Fibroblast of skin of left quadriceps (primary cell): ENCODE data around the gene SDK2.

Experiments
- DNase-seq, 2 experiments: peaks; one replicate each; pipeline ENCODE4 v3.0.0-alpha.2; 2013; ENCODE audit warnings: low read depth in 2 of 2

The SDK2 gene

GRCh38 chr17:73533781-73534180 lies 110.5 kb downstream of the SDK2 start:
- DNase-seq: no peak

- DNase-seq: no peak
Measured at GRCh38 chr17:73533127-73533526, 111.1 kb downstream of the SDK2 start.

- no peak for DNase-seq
Measured at GRCh38 chr17:73532421-73532901, 111.8 kb downstream of the SDK2 start.

- DNase-seq: no peak
Measured at GRCh38 chr17:73531158-73531557, 113.1 kb downstream of the SDK2 start.

- no peak for DNase-seq
Measured at GRCh38 chr17:73528679-73529078, 115.6 kb downstream of the SDK2 start.

GRCh38 chr17:73526952-73527351 lies 117.3 kb downstream of the SDK2 start:
- DNase-seq: no peak

GRCh38 chr17:73524941-73525679 lies 119.1 kb downstream of the SDK2 start:
- DNase-seq: no peak

- DNase-seq: no peak
Measured at GRCh38 chr17:73522696-73523095, 121.5 kb downstream of the SDK2 start.

- no peak for DNase-seq
Measured at GRCh38 chr17:73522107-73522506, 122.1 kb downstream of the SDK2 start.

GRCh38 chr17:73521376-73521775 lies 122.9 kb downstream of the SDK2 start:
- DNase-seq: no peak

- no peak for DNase-seq
Measured at GRCh38 chr17:73520369-73520761, 123.9 kb downstream of the SDK2 start.

- no peak for DNase-seq
Measured at GRCh38 chr17:73519714-73520368, 124.4 kb downstream of the SDK2 start.

GRCh38 chr17:73519011-73519410 lies 125.2 kb downstream of the SDK2 start:
- DNase-seq: no peak

- DNase-seq: no peak
Measured at GRCh38 chr17:73516431-73516830, 127.8 kb downstream of the SDK2 start.

- no peak for DNase-seq
Measured at GRCh38 chr17:73514146-73514863, 129.9 kb downstream of the SDK2 start.

GRCh38 chr17:73513426-73513825 lies 130.8 kb downstream of the SDK2 start:
- no peak for DNase-seq

GRCh38 chr17:73511719-73512115 lies 132.5 kb downstream of the SDK2 start:
- DNase-seq: no peak

- no peak for DNase-seq
Measured at GRCh38 chr17:73510981-73511718, 133.1 kb downstream of the SDK2 start.

GRCh38 chr17:73508931-73509605 lies 135.2 kb downstream of the SDK2 start:
- no peak for DNase-seq

GRCh38 chr17:73508057-73508930 lies 136.0 kb downstream of the SDK2 start:
- no peak for DNase-seq
